SK-N-MC (cell line): ENCODE results near the gene ELK4.

Source experiments
- DNase-seq: peaks from one replicate; pipeline ENCODE4 v3.0.0-alpha.2; 2011; ENCODE audit warnings: low read depth, low spot score
- H3K27ac ChIP-seq: fragments of 200-600 bp; sonication (generic); 2 replicates; pipeline ENCODE4 v1.5.1; 2016; ENCODE audit warnings: mixed run types
- H3K36me3 ChIP-seq: fragments of 200-600 bp; sonication (generic); 2 replicates; pipeline ENCODE4 v1.6.1; 2017; ENCODE audit warnings: antibody characterized with exemption, low read length, mixed read lengths; ENCODE audit not compliant: insufficient read depth
- H3K4me3 ChIP-seq: fragments of 200-600 bp; sonication (generic); 2 replicates; pipeline ENCODE4 v1.5.1; 2016
- H3K9ac ChIP-seq: fragments of 200-600 bp; sonication (generic); 2 replicates; pipeline ENCODE4 v1.8.0; 2017; ENCODE audit warnings: mixed run types, mixed read lengths; ENCODE audit not compliant: insufficient read length
- H3K9me3 ChIP-seq: fragments of 200-600 bp; sonication (generic); 2 replicates; pipeline ENCODE4 v1.6.1; 2017; ENCODE audit warnings: low read depth, mild to moderate bottlenecking, antibody characterized with exemption, low read length, moderate library complexity, mixed read lengths
- EZH2 ChIP-seq: fragments of 200-600 bp; sonication (generic); IDR thresholded peaks from one replicate; pipeline ENCODE4 v1.6.1; 2017; ENCODE audit warnings: antibody characterized with exemption
- FOXP2 ChIP-seq: optimal IDR thresholded peaks from 2 replicates; pipeline ENCODE3; 2011; ENCODE audit warnings: mild to moderate bottlenecking, moderate library complexity; ENCODE audit not compliant: insufficient read depth; ENCODE audit errors: extremely low read length, control extremely low read depth
- POLR2AphosphoS5 ChIP-seq: IDR thresholded peaks from 2 replicates; pipeline ENCODE4 v1.6.1; 2012; ENCODE audit warnings: mild to moderate bottlenecking, low read depth, low read length, borderline replicate concordance

The ELK4 gene

GRCh38 chr1:205666372-205667166 is 34.8 kb upstream of the ELK4 start:
- TF ChIP-seq FOXP2, result no peak
- TF ChIP-seq EZH2, result no peak
- TF ChIP-seq POLR2AphosphoS5, result no peak
- Histone ChIP-seq H3K9ac (no peak overlapping the region), H3K27ac (no peak overlapping the region)

DNA sequence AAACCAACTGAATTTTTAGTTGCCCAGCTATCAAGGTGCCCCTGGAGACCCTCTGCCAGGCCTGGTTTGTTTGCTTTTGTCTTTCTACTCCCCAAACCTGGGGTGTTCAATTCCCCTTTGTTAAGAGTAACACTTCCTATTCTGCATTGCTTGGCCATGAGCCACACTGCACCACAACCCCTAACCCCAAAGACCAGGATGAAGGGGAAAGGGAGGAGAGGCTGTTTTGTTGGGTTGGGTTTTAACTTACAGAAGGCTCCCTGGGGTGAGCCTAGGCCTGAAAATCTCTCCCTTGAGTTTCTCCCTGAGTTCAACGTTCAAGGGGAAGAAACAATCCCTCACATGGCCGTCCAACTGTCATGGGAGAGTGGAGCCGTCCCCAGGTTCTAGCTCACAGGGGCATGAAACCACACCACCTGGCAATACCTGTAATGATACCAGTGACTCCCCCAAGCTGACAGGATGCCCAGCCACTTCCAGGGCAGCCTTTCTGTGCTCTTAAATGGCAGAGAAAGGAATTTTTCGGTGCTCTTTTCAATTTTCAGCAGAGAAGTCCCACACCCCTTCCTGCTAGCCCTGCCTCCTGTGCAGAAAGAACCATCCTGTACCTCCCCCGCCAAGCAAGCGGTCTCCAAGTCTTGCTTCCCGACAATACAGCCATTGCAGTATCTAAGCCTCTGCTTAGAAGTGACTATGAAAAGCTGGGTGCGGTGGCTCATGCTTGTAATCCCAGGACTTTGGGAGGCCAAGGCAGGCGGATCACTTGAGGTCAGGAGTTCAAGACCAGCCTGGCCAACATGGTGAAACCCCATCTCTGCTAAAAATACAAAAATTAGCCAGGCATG is 33.6 kb upstream of the ELK4 start:
- no peak for DNase-seq
- H3K27ac ChIP-seq, result no peak overlapping the region
- H3K9ac ChIP-seq, result peak overlapping the region; percentile 20
- no peaks in the 10 kb centered on the region for H3K36me3 ChIP-seq
- H3K9me3 ChIP-seq, result no peaks in the 10 kb centered on the region
- H3K4me3 ChIP-seq, result peak overlapping the region; percentile 22; the same call in 1 of the 2 replicates
- TF ChIP-seq EZH2 (no peak), FOXP2 (no peak)

More at GRCh38 chr1:205666372-205667166, 34.8 kb upstream of the ELK4 start:
- no peaks in the 10 kb centered on the region for H3K9me3 ChIP-seq
- H3K4me3 ChIP-seq, result no peak overlapping the region
- H3K36me3 ChIP-seq, result no peaks in the 10 kb centered on the region
- DNase-seq, result no peak

DNA sequence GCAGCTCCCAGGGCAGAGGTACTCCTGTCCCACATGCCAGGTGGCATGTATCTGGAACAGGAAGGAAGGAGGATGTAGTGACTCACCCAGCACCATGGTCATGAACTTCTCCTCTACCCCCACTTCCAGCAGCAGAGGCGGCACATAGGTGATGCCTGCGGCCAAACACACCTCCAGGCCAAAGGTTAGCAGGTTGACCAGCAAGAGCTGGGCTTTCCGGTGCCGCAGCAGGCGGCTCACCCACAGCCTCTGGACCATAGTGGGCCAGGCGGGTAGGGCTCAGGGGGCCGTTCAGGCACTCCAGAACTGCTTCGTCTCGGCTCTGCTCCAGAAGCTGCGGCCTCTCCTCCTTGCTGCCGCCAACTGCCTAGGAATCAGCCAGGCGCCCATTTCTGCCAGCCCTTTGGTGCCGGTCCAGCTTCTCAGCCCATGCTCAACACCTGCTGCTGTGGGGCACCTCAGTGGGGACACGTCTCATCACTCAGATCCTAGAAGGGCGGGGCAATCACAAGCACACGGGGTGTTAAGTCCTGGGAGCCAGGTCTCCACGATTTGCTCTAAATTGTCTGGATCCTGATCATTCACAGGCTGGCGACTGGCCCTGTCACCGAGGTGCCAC is 32.7 kb upstream of the ELK4 start:
- no peak for DNase-seq

GRCh38 chr1:205663286-205663936 is 31.6 kb upstream of the ELK4 start:
- Histone ChIP-seq H3K9ac (no peak overlapping the region), H3K4me3 (no peak overlapping the region)

More for the DNA sequence above, 32.7 kb upstream of the ELK4 start:
- no peak for TF ChIP-seq POLR2AphosphoS5
- TF ChIP-seq FOXP2, result no peak
- no peak for TF ChIP-seq EZH2
- Histone ChIP-seq H3K9me3 (no peaks in the 10 kb centered on the region), H3K4me3 (0 out of 2 replicates have a peak overlapping the region, but pooled peaks have one; percentile 22), H3K9ac (peak overlapping the region; percentile 20), H3K27ac (no peak overlapping the region), H3K36me3 (no peaks in the 10 kb centered on the region)

GRCh38 chr1:205662791-205663190 is 31.0 kb upstream of the ELK4 start:
- TF ChIP-seq POLR2AphosphoS5 (no peak), EZH2 (no peak), FOXP2 (no peak)
- no peak for DNase-seq
- H3K27ac ChIP-seq, result no peak overlapping the region
- no peaks in the 10 kb centered on the region for H3K9me3 ChIP-seq
- no peaks in the 10 kb centered on the region for H3K36me3 ChIP-seq
- H3K9ac ChIP-seq, result no peak overlapping the region
- H3K4me3 ChIP-seq, result no peak overlapping the region

More at GRCh38 chr1:205663286-205663936, 31.6 kb upstream of the ELK4 start:
- TF ChIP-seq FOXP2 (no peak), POLR2AphosphoS5 (no peak), EZH2 (no peak)
- no peak for DNase-seq
- Histone ChIP-seq H3K36me3 (no peaks in the 10 kb centered on the region), H3K27ac (no peak overlapping the region), H3K9me3 (no peaks in the 10 kb centered on the region)

DNA sequence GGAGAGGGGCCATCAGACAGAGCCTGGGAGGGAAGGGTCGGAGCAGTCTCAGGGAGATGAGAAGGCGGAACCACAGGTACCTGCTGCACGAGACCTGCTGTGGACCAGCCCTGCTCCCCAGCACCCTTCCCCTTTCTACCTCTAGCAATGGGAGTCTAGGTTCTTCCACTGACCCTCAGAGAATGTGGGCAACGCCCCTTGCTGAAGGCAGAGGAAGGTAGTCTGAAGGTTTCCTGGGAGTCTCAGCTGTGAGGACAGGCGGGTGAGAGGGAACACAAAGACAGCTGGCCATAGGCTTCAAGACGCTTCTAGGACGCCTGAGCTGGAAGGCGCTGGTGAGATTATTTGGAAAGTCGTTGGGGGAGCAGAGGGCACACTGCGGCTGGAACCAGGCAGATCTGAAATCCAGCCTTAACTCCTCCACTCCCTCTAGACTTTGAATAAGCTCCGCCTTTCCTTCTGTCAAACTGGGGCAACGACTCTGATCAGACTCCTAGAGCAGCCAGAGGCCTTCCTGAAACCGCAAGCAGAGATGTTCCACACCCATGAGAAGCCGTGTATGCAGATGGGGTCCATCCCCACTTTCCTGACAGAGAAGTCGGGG is 30.4 kb upstream of the ELK4 start:
- no peaks in the 10 kb centered on the region for H3K36me3 ChIP-seq
- DNase-seq, result no peak
- H3K4me3 ChIP-seq, result no peak overlapping the region
- H3K9ac ChIP-seq, result no peak overlapping the region
- TF ChIP-seq FOXP2 (no peak), EZH2 (no peak), POLR2AphosphoS5 (no peak)
- no peaks in the 10 kb centered on the region for H3K9me3 ChIP-seq
- H3K27ac ChIP-seq, result no peak overlapping the region

- H3K4me3 ChIP-seq, result no peak overlapping the region
- no peaks in the 10 kb centered on the region for H3K9me3 ChIP-seq
- H3K9ac ChIP-seq, result no peak overlapping the region
- DNase-seq, result no peak
- no peak overlapping the region for H3K27ac ChIP-seq
- no peak for TF ChIP-seq FOXP2
- no peak for TF ChIP-seq EZH2
- no peak for TF ChIP-seq POLR2AphosphoS5
- H3K36me3 ChIP-seq, result no peaks in the 10 kb centered on the region
These were observed 29.8 kb upstream of the ELK4 start for GRCh38 chr1:205661429-205662134.
